ENCODE measurements around the gene HSPA1A. TPM values are rescaled to one million over a fixed set of nuclear protein-coding genes. Genes with fewer than 3 reads are reported as not detected.

HSPA1A gene
- total and polyA plus RNA-seq, 9 of the 15 experiments (the other 6 are each of a cell fraction or from before 2014, with no cell fraction given), result 2.2 to 273 (median 107) TPM

DNA sequence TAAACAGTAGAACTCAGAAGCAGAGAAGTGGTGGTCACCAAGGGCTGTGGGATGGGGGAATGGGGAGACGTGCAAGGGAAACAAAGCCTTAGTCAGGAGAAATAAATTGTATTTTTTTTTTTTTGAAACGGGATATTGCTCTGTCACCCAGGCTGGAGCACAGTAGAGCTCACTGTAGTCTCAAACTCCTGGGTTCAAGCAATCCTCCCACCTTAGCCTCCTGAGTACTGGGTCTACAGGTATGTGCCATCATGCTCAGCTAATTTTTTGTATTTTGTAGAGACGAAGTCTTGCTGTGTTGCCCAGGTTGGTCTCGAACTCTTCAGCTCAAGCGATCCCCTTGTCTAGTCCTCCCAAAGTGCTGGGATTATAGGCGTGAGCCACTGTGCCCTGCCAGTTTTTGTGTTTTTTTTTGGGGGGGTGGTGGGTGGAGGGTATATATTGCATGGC lies 15.6 kb downstream of the HSPA1A start (continued):
- TF ChIP-seq, protein P1, sequence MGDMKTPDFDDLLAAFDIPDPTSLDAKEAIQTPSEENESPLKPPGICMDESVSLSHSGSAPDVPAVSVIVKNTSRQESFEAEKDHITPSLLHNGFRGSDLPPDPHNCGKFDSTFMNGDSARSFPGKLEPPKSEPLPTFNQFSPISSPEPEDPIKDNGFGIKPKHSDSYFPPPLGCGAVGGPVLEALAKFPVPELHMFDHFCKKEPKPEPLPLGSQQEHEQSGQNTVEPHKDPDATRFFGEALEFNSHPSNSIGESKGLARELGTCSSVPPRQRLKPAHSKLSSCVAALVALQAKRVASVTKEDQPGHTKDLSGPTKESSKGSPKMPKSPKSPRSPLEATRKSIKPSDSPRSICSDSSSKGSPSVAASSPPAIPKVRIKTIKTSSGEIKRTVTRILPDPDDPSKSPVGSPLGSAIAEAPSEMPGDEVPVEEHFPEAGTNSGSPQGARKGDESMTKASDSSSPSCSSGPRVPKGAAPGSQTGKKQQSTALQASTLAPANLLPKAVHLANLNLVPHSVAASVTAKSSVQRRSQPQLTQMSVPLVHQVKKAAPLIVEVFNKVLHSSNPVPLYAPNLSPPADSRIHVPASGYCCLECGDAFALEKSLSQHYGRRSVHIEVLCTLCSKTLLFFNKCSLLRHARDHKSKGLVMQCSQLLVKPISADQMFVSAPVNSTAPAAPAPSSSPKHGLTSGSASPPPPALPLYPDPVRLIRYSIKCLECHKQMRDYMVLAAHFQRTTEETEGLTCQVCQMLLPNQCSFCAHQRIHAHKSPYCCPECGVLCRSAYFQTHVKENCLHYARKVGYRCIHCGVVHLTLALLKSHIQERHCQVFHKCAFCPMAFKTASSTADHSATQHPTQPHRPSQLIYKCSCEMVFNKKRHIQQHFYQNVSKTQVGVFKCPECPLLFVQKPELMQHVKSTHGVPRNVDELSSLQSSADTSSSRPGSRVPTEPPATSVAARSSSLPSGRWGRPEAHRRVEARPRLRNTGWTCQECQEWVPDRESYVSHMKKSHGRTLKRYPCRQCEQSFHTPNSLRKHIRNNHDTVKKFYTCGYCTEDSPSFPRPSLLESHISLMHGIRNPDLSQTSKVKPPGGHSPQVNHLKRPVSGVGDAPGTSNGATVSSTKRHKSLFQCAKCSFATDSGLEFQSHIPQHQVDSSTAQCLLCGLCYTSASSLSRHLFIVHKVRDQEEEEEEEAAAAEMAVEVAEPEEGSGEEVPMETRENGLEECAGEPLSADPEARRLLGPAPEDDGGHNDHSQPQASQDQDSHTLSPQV (IDR thresholded peaks at IDR 0.05), result no peak
- TF ChIP-seq, protein P2, sequence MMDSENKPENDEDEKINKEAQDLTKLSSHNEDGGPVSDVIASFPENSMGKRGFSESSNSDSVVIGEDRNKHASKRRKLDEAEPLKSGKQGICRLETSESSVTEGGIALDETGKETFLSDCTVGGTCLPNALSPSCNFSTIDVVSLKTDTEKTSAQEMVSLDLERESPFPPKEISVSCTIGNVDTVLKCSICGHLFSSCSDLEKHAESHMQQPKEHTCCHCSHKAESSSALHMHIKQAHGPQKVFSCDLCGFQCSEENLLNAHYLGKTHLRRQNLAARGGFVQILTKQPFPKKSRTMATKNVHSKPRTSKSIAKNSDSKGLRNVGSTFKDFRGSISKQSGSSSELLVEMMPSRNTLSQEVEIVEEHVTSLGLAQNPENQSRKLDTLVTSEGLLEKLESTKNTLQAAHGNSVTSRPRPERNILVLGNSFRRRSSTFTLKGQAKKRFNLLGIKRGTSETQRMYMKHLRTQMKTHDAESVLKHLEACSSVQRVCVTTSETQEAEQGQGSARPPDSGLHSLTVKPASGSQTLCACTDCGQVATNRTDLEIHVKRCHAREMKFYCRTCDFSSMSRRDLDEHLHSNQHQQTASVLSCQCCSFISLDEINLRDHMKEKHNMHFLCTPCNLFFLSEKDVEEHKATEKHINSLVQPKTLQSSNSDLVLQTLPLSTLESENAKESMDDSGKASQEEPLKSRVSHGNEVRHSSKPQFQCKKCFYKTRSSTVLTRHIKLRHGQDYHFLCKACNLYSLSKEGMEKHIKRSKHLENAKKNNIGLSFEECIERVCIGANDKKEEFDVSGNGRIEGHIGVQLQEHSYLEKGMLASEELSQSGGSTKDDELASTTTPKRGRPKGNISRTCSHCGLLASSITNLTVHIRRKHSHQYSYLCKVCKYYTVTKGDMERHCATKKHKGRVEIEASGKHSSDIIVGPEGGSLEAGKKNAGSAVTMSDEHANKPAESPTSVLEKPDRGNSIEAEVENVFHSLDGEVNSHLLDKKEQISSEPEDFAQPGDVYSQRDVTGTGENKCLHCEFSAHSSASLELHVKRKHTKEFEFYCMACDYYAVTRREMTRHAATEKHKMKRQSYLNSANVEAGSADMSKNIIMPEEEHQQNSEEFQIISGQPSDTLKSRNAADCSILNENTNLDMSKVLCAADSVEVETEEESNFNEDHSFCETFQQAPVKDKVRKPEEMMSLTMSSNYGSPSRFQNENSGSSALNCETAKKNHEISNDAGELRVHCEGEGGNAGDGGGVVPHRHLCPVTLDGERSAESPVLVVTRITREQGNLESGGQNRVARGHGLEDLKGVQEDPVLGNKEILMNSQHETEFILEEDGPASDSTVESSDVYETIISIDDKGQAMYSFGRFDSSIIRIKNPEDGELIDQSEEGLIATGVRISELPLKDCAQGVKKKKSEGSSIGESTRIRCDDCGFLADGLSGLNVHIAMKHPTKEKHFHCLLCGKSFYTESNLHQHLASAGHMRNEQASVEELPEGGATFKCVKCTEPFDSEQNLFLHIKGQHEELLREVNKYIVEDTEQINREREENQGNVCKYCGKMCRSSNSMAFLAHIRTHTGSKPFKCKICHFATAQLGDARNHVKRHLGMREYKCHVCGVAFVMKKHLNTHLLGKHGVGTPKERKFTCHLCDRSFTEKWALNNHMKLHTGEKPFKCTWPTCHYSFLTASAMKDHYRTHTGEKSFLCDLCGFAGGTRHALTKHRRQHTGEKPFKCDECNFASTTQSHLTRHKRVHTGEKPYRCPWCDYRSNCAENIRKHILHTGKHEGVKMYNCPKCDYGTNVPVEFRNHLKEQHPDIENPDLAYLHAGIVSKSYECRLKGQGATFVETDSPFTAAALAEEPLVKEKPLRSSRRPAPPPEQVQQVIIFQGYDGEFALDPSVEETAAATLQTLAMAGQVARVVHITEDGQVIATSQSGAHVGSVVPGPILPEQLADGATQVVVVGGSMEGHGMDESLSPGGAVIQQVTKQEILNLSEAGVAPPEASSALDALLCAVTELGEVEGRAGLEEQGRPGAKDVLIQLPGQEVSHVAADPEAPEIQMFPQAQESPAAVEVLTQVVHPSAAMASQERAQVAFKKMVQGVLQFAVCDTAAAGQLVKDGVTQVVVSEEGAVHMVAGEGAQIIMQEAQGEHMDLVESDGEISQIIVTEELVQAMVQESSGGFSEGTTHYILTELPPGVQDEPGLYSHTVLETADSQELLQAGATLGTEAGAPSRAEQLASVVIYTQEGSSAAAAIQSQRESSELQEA (IDR thresholded peaks at IDR 0.05; ENCODE audit: low read depth), result no peak
- TF ChIP-seq PML (IDR thresholded peaks at IDR 0.05; ENCODE audit: low read length) (peak; percentile 57; the same call in 1 of the 2 replicates), TEAD1 (CRISPR knock-in tag; IDR thresholded peaks at IDR 0.05) (no peak; a peak in 1 of 4 replicates), MYC (IDR thresholded peaks at IDR 0.05; ENCODE audit: low read depth, low read length) (no peak), MYC (CRISPR knock-in tag; IDR thresholded peaks at IDR 0.05; ENCODE audit: borderline replicate concordance, low read depth) (no peak), PCBP2 (IDR thresholded peaks at IDR 0.05; ENCODE audit: low read depth, low read length, poor library complexity, severe bottlenecking) (no peak), ZFP1 (CRISPR knock-in tag; IDR thresholded peaks at IDR 0.05) (no peak), ZNF707 (CRISPR knock-in tag; conservative IDR thresholded peaks at IDR 0.05) (no peak), NEUROD1 (IDR thresholded peaks at IDR 0.05; ENCODE audit: borderline replicate concordance, low read depth, low read length, partially characterized antibody) (no peak)
- TF ChIP-seq, protein P3, sequence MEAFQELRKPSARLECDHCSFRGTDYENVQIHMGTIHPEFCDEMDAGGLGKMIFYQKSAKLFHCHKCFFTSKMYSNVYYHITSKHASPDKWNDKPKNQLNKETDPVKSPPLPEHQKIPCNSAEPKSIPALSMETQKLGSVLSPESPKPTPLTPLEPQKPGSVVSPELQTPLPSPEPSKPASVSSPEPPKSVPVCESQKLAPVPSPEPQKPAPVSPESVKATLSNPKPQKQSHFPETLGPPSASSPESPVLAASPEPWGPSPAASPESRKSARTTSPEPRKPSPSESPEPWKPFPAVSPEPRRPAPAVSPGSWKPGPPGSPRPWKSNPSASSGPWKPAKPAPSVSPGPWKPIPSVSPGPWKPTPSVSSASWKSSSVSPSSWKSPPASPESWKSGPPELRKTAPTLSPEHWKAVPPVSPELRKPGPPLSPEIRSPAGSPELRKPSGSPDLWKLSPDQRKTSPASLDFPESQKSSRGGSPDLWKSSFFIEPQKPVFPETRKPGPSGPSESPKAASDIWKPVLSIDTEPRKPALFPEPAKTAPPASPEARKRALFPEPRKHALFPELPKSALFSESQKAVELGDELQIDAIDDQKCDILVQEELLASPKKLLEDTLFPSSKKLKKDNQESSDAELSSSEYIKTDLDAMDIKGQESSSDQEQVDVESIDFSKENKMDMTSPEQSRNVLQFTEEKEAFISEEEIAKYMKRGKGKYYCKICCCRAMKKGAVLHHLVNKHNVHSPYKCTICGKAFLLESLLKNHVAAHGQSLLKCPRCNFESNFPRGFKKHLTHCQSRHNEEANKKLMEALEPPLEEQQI (IDR thresholded peaks at IDR 0.05), result no peak
